KMS-11 (cell line): ENCODE results near the gene ORC3.

Source experiments
- H2AFZ ChIP-seq: fragments of 200-600 bp; sonication (generic); 2 replicates; pipeline ENCODE4 v1.6.1; 2016; ENCODE audit warnings: antibody characterized with exemption, mixed run types, low read depth
- H3K27ac ChIP-seq: fragments of 200-600 bp; sonication (generic); 2 replicates; pipeline ENCODE4 v1.6.1; 2016; ENCODE audit warnings: mild to moderate bottlenecking, mixed run types
- H3K27me3 ChIP-seq: fragments of 200-600 bp; sonication (generic); 2 replicates; pipeline ENCODE4 v1.6.1; 2017; ENCODE audit warnings: mild to moderate bottlenecking, low read depth, mixed run types, moderate library complexity; ENCODE audit not compliant: insufficient read depth
- H3K36me3 ChIP-seq: fragments of 200-600 bp; sonication (generic); 2 replicates; pipeline ENCODE4 v1.6.1; 2017; ENCODE audit warnings: mild to moderate bottlenecking, mixed run types; ENCODE audit not compliant: insufficient read depth
- H3K4me1 ChIP-seq: fragments of 200-600 bp; sonication (generic); 2 replicates; pipeline ENCODE4 v1.6.1; 2016; ENCODE audit warnings: mild to moderate bottlenecking, low read depth, mixed run types; ENCODE audit not compliant: poor library complexity, severe bottlenecking
- H3K4me2 ChIP-seq: fragments of 200-600 bp; sonication (generic); 2 replicates; pipeline ENCODE4 v1.7.0; 2016; ENCODE audit warnings: mild to moderate bottlenecking, mixed run types
- H3K4me3 ChIP-seq: fragments of 200-600 bp; sonication (generic); IDR thresholded peaks from 2 replicates; pipeline ENCODE4 v1.6.1; 2017; ENCODE audit warnings: low read depth, low read length, mixed read lengths; ENCODE audit not compliant: insufficient read depth
- H3K79me2 ChIP-seq: fragments of 200-600 bp; sonication (generic); 2 replicates; pipeline ENCODE4 v1.6.1; 2016; ENCODE audit warnings: low read depth, mixed run types; ENCODE audit not compliant: insufficient read depth
- H3K9ac ChIP-seq: fragments of 200-600 bp; sonication (generic); 2 replicates; pipeline ENCODE4 v1.6.1; 2016; ENCODE audit warnings: mild to moderate bottlenecking, mixed run types
- H4K20me1 ChIP-seq: fragments of 200-600 bp; sonication (generic); 2 replicates; pipeline ENCODE4 v1.6.1; 2016; ENCODE audit warnings: mild to moderate bottlenecking, mixed run types; ENCODE audit not compliant: insufficient read depth
- TF ChIP-seq, protein P1 (sequence below): fragments of 200-600 bp; sonication (generic); conservative IDR thresholded peaks from 2 replicates; pipeline ENCODE4 v1.6.1; 2017; ENCODE audit warnings: low read depth, mild to moderate bottlenecking, antibody characterized with exemption, low read length, moderate library complexity, mixed read lengths

ORC3 gene

DNA sequence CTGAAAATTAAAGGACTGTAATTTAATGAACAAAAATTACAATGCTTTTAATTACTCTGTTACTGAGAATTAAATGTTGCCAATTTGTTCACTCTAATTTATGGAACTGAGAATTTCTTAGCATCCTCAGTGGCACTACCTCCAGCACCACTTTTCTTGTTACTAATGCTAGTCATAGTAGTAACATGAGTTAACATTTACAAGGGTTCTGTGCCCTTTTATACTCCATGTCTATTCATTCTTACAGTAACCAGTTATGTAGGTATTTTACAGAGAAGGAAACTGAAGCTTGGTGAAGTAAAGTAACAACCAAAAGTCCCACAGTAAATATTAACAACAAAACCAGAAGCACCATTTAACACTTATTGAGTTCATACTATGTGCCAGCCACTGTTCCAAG, 34.4 kb upstream of the ORC3 start:
- Histone ChIP-seq H3K4me3 (no peak overlapping the region), H3K27ac (no peak overlapping the region), H3K4me1 (no peaks in the 10 kb centered on the region), H4K20me1 (no peaks in the 10 kb centered on the region), H3K9ac (no peak overlapping the region), H3K4me2 (no peak overlapping the region), H3K79me2 (no peaks in the 10 kb centered on the region), H3K36me3 (no peaks in the 10 kb centered on the region), H3K27me3 (no peaks in the 10 kb centered on the region), H2AFZ (no peak overlapping the region)
- TF ChIP-seq, protein P1, sequence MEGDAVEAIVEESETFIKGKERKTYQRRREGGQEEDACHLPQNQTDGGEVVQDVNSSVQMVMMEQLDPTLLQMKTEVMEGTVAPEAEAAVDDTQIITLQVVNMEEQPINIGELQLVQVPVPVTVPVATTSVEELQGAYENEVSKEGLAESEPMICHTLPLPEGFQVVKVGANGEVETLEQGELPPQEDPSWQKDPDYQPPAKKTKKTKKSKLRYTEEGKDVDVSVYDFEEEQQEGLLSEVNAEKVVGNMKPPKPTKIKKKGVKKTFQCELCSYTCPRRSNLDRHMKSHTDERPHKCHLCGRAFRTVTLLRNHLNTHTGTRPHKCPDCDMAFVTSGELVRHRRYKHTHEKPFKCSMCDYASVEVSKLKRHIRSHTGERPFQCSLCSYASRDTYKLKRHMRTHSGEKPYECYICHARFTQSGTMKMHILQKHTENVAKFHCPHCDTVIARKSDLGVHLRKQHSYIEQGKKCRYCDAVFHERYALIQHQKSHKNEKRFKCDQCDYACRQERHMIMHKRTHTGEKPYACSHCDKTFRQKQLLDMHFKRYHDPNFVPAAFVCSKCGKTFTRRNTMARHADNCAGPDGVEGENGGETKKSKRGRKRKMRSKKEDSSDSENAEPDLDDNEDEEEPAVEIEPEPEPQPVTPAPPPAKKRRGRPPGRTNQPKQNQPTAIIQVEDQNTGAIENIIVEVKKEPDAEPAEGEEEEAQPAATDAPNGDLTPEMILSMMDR = no peak

- H3K79me2 ChIP-seq = no peaks in the 10 kb centered on the region
- H3K27me3 ChIP-seq = no peaks in the 10 kb centered on the region
- H3K36me3 ChIP-seq = no peaks in the 10 kb centered on the region
- no peak overlapping the region for H3K27ac ChIP-seq
- no peak overlapping the region for H3K9ac ChIP-seq
- TF ChIP-seq, protein P1 = no peak
- H3K4me2 ChIP-seq = no peak overlapping the region
- H3K4me1 ChIP-seq = no peaks in the 10 kb centered on the region
- no peak overlapping the region for H3K4me3 ChIP-seq
- H2AFZ ChIP-seq = no peak overlapping the region
- no peaks in the 10 kb centered on the region for H4K20me1 ChIP-seq
Observed at GRCh38 chr6:87558446-87558845, 31.5 kb upstream of the ORC3 start.

DNA sequence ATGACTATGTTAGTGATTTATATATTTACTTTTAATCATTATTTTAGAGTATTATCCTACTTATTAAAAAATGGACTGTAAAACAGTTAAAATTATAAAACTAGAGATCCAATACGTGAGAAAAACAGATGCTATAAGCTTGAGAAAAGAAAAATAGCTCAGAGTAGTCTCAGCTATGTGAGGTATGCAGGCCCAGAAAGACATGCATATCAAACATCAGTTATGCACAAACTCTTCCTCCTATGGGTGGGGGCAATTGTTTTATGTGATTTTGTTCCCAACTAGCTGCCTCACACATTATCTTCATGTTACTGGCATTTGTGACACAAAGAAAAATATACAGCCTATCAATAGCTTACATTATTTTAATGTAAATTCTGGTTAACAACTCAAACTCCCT, 28.9 kb upstream of the ORC3 start:
- Histone ChIP-seq H4K20me1 (no peaks in the 10 kb centered on the region), H3K79me2 (no peaks in the 10 kb centered on the region), H3K4me3 (no peak overlapping the region), H3K4me2 (no peak overlapping the region), H3K9ac (no peak overlapping the region), H3K27me3 (no peaks in the 10 kb centered on the region), H3K27ac (no peak overlapping the region), H2AFZ (no peak overlapping the region), H3K4me1 (no peaks in the 10 kb centered on the region), H3K36me3 (no peaks in the 10 kb centered on the region)
- TF ChIP-seq, protein P1 = no peak

GRCh38 chr6:87572021-87572420, 17.9 kb upstream of the ORC3 start:
- H4K20me1 ChIP-seq = no peaks in the 10 kb centered on the region
- TF ChIP-seq, protein P1 = no peak
- no peak overlapping the region for H3K27ac ChIP-seq

More at GRCh38 chr6:87572021-87572420, 17.9 kb upstream of the ORC3 start:
- H3K4me1 ChIP-seq = peaks cover 32% of the 10 kb centered on the region
- peaks cover 21% of the 10 kb centered on the region for H3K79me2 ChIP-seq
- H2AFZ ChIP-seq = no peak overlapping the region
- no peak overlapping the region for H3K4me2 ChIP-seq
- H3K9ac ChIP-seq = no peak overlapping the region
- H3K36me3 ChIP-seq = no peaks in the 10 kb centered on the region
- no peaks in the 10 kb centered on the region for H3K27me3 ChIP-seq
- H3K4me3 ChIP-seq = no peak overlapping the region
